HPDE6-E6E7 (cell line): ENCODE measurements around the gene NPHP3.
A peak's percentile ranks its signal among the peaks of the same experiment; 100 is the strongest.

ENCODE experiments used
- DNase-seq: peaks from one replicate; pipeline ENCODE4 v3.0.0; 2011; ENCODE audit warnings: missing footprints; ENCODE audit errors: extremely low spot score

The NPHP3 gene

GRCh38 chr3:132695422-132695821, 26.8 kb downstream of the NPHP3 start:
- DNase-seq = no peak

GRCh38 chr3:132694991-132695390, 27.2 kb downstream of the NPHP3 start:
- no peak for DNase-seq

- DNase-seq = no peak
Measured at GRCh38 chr3:132690040-132690439, 32.2 kb downstream of the NPHP3 start.

- no peak for DNase-seq
Measured at GRCh38 chr3:132682201-132682600, 40.0 kb downstream of the NPHP3 start.

GRCh38 chr3:132681421-132681820, 40.8 kb downstream of the NPHP3 start:
- no peak for DNase-seq

GRCh38 chr3:132679911-132680310, 42.3 kb downstream of the NPHP3 start:
- no peak for DNase-seq

GRCh38 chr3:132675408-132675807, 46.8 kb downstream of the NPHP3 start:
- DNase-seq = no peak

- no peak for DNase-seq
Measured at GRCh38 chr3:132669256-132669777, 52.9 kb downstream of the NPHP3 start.

GRCh38 chr3:132665230-132665745, 56.9 kb downstream of the NPHP3 start:
- no peak for DNase-seq

- DNase-seq = no peak
Measured at GRCh38 chr3:132662212-132662611, 60.0 kb downstream of the NPHP3 start.

GRCh38 chr3:132661101-132661500, 61.1 kb downstream of the NPHP3 start:
- no peak for DNase-seq

GRCh38 chr3:132660811-132661070, 61.5 kb downstream of the NPHP3 start:
- peak; percentile 10 for DNase-seq

GRCh38 chr3:132660052-132660810, 62.0 kb downstream of the NPHP3 start, which contains the start of gene UBA5:
Gene UBA5, plus strand, starts transcription at chr3:132660329. Its CDS starts 209 bp downstream, at chr3:132660538.
- DNase-seq = peak; percentile 42

- peak; percentile 53 for DNase-seq
Measured at GRCh38 chr3:132659365-132660051, 62.7 kb downstream of the NPHP3 start, which contains the start of gene ACAD11. Gene ACAD11, minus strand, starts transcription at chr3:132659809. Its CDS starts 58 bp downstream, at chr3:132659751.

GRCh38 chr3:132659000-132659364, 63.2 kb downstream of the NPHP3 start:
- DNase-seq = peak; percentile 10

- DNase-seq = no peak
Measured at GRCh38 chr3:132657869-132658747, 64.1 kb downstream of the NPHP3 start.

GRCh38 chr3:132655471-132655870, 66.7 kb downstream of the NPHP3 start:
- DNase-seq = no peak

GRCh38 chr3:132654721-132655120, 67.5 kb downstream of the NPHP3 start:
- DNase-seq = no peak

GRCh38 chr3:132654190-132654589, 68.0 kb downstream of the NPHP3 start:
- no peak for DNase-seq

GRCh38 chr3:132652640-132653270, 69.5 kb downstream of the NPHP3 start:
- no peak for DNase-seq

GRCh38 chr3:132650153-132650552, 72.1 kb downstream of the NPHP3 start:
- DNase-seq = no peak
